Naive thymus-derived CD8-positive, alpha-beta T cell (primary cell): ENCODE measurements around the gene IRF7. TPM values are rescaled to one million over a fixed set of nuclear protein-coding genes. Genes with fewer than 3 reads are reported as not detected.

Experiments
- ATAC-seq, 2 donors: fragments of 150-1000 bp; cut with Tn5 transposase in 1 of 2; sonication (Bioruptor Pico), chemical (Tn5 transposase) in 1 of 2; 1 replicate in 1 of 2; 2 replicates in 1 of 2; pipeline ENCODE4 v1.10.0; 2021; ENCODE audit warnings: mild to moderate bottlenecking in 2 of 2, moderate library complexity in 2 of 2
- POLR2A ChIA-PET: fragments of 350-600 bp; sonication (Branson Sonifier 250); formaldehyde crosslinking; loops from one replicate; lab custom pipeline; 2021; ENCODE audit warnings: antibody characterized with exemption; lab: Charles Lee
- DNase-seq, 10 donors: peaks; one replicate each; pipeline versions ENCODE4 v3.0.0 to v3.0.0-alpha.2; 2020 to 2022
- H3K27ac Mint-ChIP-seq, 10 donors: one replicate each; pipeline ENCODE4 v1.8.0; 2020 to 2022; ENCODE audit warnings: mild to moderate bottlenecking in 10 of 10, mixed read lengths in 10 of 10, moderate library complexity in 4 of 10, inconsistent platforms in 1 of 10
- H3K27me3 Mint-ChIP-seq, 5 donors: one replicate each; pipeline ENCODE4 v1.8.0; 2021 to 2022; ENCODE audit warnings: mixed read lengths in 5 of 5
- H3K36me3 Mint-ChIP-seq, 3 donors: one replicate each; pipeline ENCODE4 v1.8.0; 2020 to 2022; ENCODE audit warnings: mixed read lengths in 3 of 3, mild to moderate bottlenecking in 2 of 3, inconsistent platforms in 1 of 3
- H3K4me1 Mint-ChIP-seq, 4 donors: one replicate each; pipeline ENCODE4 v1.8.0; 2021 to 2022; ENCODE audit warnings: mixed read lengths in 4 of 4
- H3K4me3 Mint-ChIP-seq, 10 donors: one replicate each; pipeline ENCODE4 v1.8.0; 2020 to 2022; ENCODE audit warnings: mild to moderate bottlenecking in 10 of 10, mixed read lengths in 10 of 10, moderate library complexity in 6 of 10, inconsistent platforms in 1 of 10
- H3K9me3 Mint-ChIP-seq, 9 donors: one replicate each; pipeline ENCODE4 v1.8.0; 2020 to 2022; ENCODE audit warnings: mixed read lengths in 9 of 9, mild to moderate bottlenecking in 3 of 9, inconsistent platforms in 1 of 9, moderate library complexity in 1 of 9
- polyA plus RNA-seq, 3 donors: library from polyadenylated mRNA; unstranded; fragments of 300-500 nt; fragmentation: Illumina TruSeq; gene quantifications; one replicate each; pipeline ENCODE4 v1.2.3, GENCODE V29; 2021
- total RNA-seq, 8 experiments: library from RNA in 2 of 8; stranded (reverse) in 2 of 8; gene quantifications; one replicate each; pipeline ENCODE4 v1.2.3 and lab custom pipeline; 2021 to 2026

Gene IRF7
- total and polyA plus RNA-seq, 5 experiments from 2014 or later, result 19.8 to 55.2 (median 38.6) TPM

DNA sequence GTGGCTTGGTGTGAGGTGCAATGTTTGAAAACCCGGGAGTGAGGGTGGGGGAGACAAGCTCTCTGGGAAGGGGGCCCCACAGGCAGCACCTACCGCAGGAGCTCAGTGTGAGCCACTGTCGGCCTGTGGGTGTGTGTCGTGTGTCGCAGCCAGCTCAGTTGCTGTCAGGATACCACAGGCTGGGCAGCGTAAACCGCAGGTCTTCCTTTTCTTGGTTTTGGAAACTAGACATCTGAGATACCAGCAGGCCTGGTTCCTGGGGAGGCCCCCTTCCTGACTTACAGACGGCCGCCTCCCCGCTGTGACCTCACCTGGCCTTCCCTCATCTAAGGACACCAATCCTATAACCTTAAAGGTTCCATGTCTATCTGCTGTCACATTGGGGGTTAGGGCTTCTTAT lies 19.4 kb downstream of the IRF7 start:
- H3K27me3 Mint-ChIP-seq, result no peaks in the 10 kb centered on the region
- no peaks in the 10 kb centered on the region for H3K9me3 Mint-ChIP-seq
- no peak overlapping the region for H3K4me3 Mint-ChIP-seq
- no peak for DNase-seq
- peak in 1 of 2 donors; percentile 39 for ATAC-seq
- peaks cover 0 to 17% (median 4%) of the 10 kb centered on the region in 4 donors for H3K4me1 Mint-ChIP-seq
- H3K36me3 Mint-ChIP-seq, result peaks cover 0 to 85% (median 7%) of the 10 kb centered on the region in 3 donors
- POLR2A ChIA-PET, result no interaction called here
- peak overlapping the region in 4 of 10 donors; percentile 20 to 57 (median 30) for H3K27ac Mint-ChIP-seq

DNA sequence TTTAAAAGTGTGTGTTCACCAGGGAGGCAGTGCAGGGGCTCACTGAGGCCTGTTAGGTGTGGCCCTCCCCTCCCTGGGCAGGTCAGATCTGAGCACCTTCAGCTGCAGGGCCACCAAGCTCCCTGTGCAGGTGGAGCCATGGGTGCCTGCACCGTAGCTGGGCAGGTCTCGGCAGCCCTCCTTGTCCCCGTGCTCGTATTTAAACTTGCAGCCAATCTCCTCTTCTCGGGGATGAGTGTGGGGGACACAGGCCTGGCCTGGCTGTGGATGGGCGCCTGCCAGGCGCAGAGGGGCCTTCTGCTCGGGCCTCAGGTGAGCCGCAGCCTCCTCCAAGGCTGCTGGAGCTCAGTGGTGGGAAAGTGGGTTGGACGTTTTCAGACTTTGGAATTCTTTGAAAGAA lies 20.4 kb downstream of the IRF7 start:
- H3K9me3 Mint-ChIP-seq, result no peaks in the 10 kb centered on the region
- POLR2A ChIA-PET, result no interaction called here
- no peak overlapping the region for H3K27ac Mint-ChIP-seq
- H3K4me3 Mint-ChIP-seq, result no peak overlapping the region
- H3K36me3 Mint-ChIP-seq, result peaks cover 0 to 88% (median 9%) of the 10 kb centered on the region in 3 donors
- peak in 1 of 2 donors; percentile 17 for ATAC-seq
- H3K4me1 Mint-ChIP-seq, result peaks cover 0 to 17% (median 4%) of the 10 kb centered on the region in 4 donors
- DNase-seq, result no peak
- no peaks in the 10 kb centered on the region for H3K27me3 Mint-ChIP-seq

DNA sequence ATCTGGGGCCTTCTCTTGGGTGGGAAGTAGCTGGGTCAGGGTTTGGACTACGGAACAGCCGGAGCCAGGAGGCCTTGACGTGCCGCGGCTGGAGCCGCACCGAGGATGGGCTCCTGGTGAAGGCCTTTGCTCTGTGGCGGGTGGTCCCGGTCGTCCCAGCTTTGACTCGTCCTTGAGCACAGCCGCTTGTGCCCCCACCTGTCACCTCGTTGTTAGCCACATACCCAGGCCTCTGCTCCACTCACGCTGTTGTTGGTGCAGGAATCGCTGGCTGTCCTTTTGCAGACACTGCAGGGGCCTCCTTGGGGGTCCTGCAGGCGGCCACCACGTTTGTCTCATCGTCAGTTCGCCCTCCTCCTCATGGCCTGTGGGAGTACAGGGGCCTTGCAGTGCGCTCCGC lies 22.4 kb downstream of the IRF7 start:
- POLR2A ChIA-PET, result interaction anchor here (1.3 kb wide), 1 partner anchor 16 kb away, joined by 3 read pairs; no protein-coding TSS in a partner anchor
- Mint-ChIP-seq H3K9me3 (no peaks in the 10 kb centered on the region), H3K27me3 (no peaks in the 10 kb centered on the region), H3K4me1 (peaks cover 1 to 29% (median 11%) of the 10 kb centered on the region in 4 donors), H3K36me3 (peaks cover 0 to 82% (median 10%) of the 10 kb centered on the region in 3 donors), H3K4me3 (no peak overlapping the region), H3K27ac (no peak overlapping the region)
- DNase-seq, result no peak
- no peak for ATAC-seq

GRCh38 chr11:592918-593317 lies 22.8 kb downstream of the IRF7 start:
- Mint-ChIP-seq H3K4me1 (peaks cover 6 to 33% (median 15%) of the 10 kb centered on the region in 4 donors), H3K36me3 (peaks cover 0 to 82% (median 11%) of the 10 kb centered on the region in 3 donors), H3K4me3 (no peak overlapping the region), H3K9me3 (no peaks in the 10 kb centered on the region), H3K27ac (no peak overlapping the region), H3K27me3 (no peaks in the 10 kb centered on the region)
- DNase-seq (no peak), ATAC-seq (no peak)
- POLR2A ChIA-PET, result interaction anchor here (1.3 kb wide), 1 partner anchor 16 kb away, joined by 3 read pairs; no protein-coding TSS in a partner anchor

DNA sequence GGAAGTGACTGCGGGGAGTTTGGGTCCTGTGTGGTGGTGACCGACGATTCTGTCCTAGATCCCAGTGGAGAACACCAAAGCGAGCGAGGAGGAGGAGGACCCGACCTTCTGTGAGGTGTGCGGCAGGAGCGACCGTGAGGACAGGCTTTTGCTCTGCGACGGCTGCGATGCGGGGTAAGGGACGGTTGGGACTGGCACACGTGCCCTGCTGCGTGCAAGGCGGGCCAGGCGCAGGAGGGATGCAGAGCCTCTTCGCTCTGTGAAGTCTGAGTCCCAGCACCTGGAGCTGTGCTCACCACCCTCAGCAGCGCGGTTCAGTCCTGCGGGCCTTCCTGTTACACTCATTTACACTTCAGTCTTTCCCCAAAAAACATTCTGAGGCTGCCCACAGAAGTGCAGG lies 23.2 kb downstream of the IRF7 start:
- H3K27ac Mint-ChIP-seq, result peak overlapping the region in 5 of 10 donors; percentile 37 to 59 (median 52)
- H3K9me3 Mint-ChIP-seq, result no peaks in the 10 kb centered on the region
- no peak overlapping the region for H3K4me3 Mint-ChIP-seq
- no peaks in the 10 kb centered on the region for H3K27me3 Mint-ChIP-seq
- H3K4me1 Mint-ChIP-seq, result peaks cover 10 to 38% (median 18%) of the 10 kb centered on the region in 4 donors
- ATAC-seq, result no peak
- POLR2A ChIA-PET, result interaction anchor here (1.3 kb wide), 1 partner anchor 15 kb away, joined by 3 read pairs; no protein-coding TSS in a partner anchor
- DNase-seq, result no peak
- H3K36me3 Mint-ChIP-seq, result peaks cover 0 to 84% (median 14%) of the 10 kb centered on the region in 3 donors

DNA sequence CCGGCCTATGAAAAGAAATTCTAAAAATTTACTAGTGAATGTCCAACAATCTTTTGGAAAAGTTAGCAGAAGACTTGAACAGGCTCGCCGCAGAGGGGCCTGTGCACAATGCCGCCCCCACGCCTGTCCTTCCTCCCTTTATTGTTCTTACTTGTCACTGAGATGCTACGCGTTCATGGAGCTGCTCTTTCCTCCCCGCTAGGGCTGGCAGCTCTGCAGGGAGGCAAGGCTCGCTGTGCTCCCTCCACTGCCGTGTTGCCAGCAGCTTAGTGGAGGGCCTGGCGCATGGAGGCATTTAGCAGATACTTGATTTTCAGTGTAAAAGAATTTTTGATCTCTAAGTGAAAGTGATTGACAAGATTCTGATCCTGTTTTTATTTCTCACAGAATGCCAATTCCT lies 24.8 kb downstream of the IRF7 start:
- no peak for DNase-seq
- no peak for ATAC-seq
- H3K27me3 Mint-ChIP-seq, result no peaks in the 10 kb centered on the region
- peaks cover 18 to 47% (median 28%) of the 10 kb centered on the region in 4 donors for H3K4me1 Mint-ChIP-seq
- H3K36me3 Mint-ChIP-seq, result peaks cover 0 to 78% (median 13%) of the 10 kb centered on the region in 3 donors
- POLR2A ChIA-PET, result interaction anchor here (1.0 to 1.9 kb wide), 2 partner anchors 10 to 15 kb away, joined by 4 to 9 read pairs; partner anchors contain the start of gene PHRF1
- H3K27ac Mint-ChIP-seq, result peak overlapping the region in 2 of 10 donors; percentile 18 to 43
- no peak overlapping the region for H3K4me3 Mint-ChIP-seq
- no peaks in the 10 kb centered on the region for H3K9me3 Mint-ChIP-seq

DNA sequence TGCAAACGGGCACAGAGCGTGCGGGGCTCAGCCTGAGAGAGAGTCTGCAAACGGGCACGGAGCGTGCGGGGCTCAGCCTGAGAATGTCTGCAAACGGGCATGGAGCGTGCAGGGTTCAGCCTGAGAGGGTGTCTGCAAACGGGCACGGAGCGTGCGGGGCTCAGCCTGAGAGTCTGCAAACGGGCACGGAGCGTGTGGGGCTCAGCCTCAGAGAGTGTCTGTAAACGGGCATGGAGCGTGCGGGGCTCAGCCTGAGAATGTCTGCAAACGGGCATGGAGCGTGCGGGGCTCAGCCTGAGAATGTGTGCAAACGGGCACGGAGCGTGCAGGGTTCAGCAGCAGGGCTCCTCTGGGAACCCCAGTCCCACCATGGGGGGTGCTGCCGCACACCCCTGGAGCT lies 26.0 kb downstream of the IRF7 start:
- DNase-seq (no peak), ATAC-seq (no peak)
- POLR2A ChIA-PET, result interaction anchor here (0.6 to 1.9 kb wide), 2 partner anchors 12 to 150 kb away, joined by 4 to 9 read pairs; no protein-coding TSS in a partner anchor
- no peaks in the 10 kb centered on the region for H3K9me3 Mint-ChIP-seq
- H3K36me3 Mint-ChIP-seq, result peaks cover 0 to 71% (median 13%) of the 10 kb centered on the region in 3 donors
- peak overlapping the region in 5 of 10 donors; percentile 45 to 100 (median 97) for H3K27ac Mint-ChIP-seq
- H3K4me1 Mint-ChIP-seq, result peaks cover 19 to 44% (median 28%) of the 10 kb centered on the region in 4 donors
- H3K27me3 Mint-ChIP-seq, result no peaks in the 10 kb centered on the region
- H3K4me3 Mint-ChIP-seq, result peak overlapping the region in 1 of 10 donors; percentile 67

- H3K27me3 Mint-ChIP-seq, result no peaks in the 10 kb centered on the region
- peak; percentile 35 to 88 (median 80) for DNase-seq
- peak overlapping the region; percentile 70 to 95 (median 86) for H3K4me3 Mint-ChIP-seq
- peaks cover 17 to 41% (median 27%) of the 10 kb centered on the region in 4 donors for H3K4me1 Mint-ChIP-seq
- POLR2A ChIA-PET, result interaction anchor here (0.5 to 3.3 kb wide), 14 partner anchors 11 to 231 kb away, joined by 3 to 48 read pairs (median 4); partner anchors contain the start of genes DEAF1, IRF7, LMNTD2 and PHRF1
- ATAC-seq, result peak; percentile 95 to 98
- H3K36me3 Mint-ChIP-seq, result peaks cover 0 to 67% (median 13%) of the 10 kb centered on the region in 3 donors
- peak overlapping the region; percentile 97 to 100 (median 100) for H3K27ac Mint-ChIP-seq
- H3K9me3 Mint-ChIP-seq, result no peaks in the 10 kb centered on the region
These were observed 27.8 kb downstream of the IRF7 start for GRCh38 chr11:587978-588380.

DNA sequence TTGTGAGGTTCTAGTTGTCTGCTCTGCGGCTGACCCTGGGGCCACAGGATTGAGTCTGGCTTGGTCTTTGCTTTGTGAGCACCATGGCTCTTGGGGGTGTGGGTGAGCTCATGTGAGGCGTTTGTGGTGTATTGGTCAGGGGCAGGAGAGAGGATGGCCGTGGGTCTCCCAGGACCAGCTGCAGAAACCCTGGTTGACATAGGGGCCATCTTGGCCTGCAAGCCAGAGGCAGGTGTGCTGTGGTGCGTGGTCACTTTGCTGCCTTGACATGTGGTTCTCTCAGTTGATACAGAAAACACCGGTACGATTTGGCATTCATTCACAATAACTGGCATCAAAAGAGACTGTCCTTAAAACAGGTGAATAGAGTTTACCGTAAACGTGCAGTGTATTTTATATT lies 28.2 kb downstream of the IRF7 start:
- no peaks in the 10 kb centered on the region for H3K27me3 Mint-ChIP-seq
- no peaks in the 10 kb centered on the region for H3K9me3 Mint-ChIP-seq
- H3K36me3 Mint-ChIP-seq, result peaks cover 0 to 66% (median 13%) of the 10 kb centered on the region in 3 donors
- DNase-seq (no peak), ATAC-seq (peak in 1 of 2 donors; percentile 18)
- peaks cover 16 to 41% (median 27%) of the 10 kb centered on the region in 4 donors for H3K4me1 Mint-ChIP-seq
- peak overlapping the region in 9 of 10 donors; percentile 70 to 95 (median 87) for H3K4me3 Mint-ChIP-seq
- POLR2A ChIA-PET, result interaction anchor here (0.5 to 3.3 kb wide), 12 partner anchors 11 to 139 kb away, joined by 3 to 48 read pairs (median 6); partner anchors contain the start of genes DEAF1, IRF7, LMNTD2 and PHRF1
- peak overlapping the region; percentile 97 to 100 (median 100) for H3K27ac Mint-ChIP-seq

- no peak for DNase-seq
- Mint-ChIP-seq H3K9me3 (no peaks in the 10 kb centered on the region), H3K27me3 (no peaks in the 10 kb centered on the region), H3K27ac (peak overlapping the region; percentile 97 to 100 (median 100)), H3K4me1 (peaks cover 17 to 42% (median 31%) of the 10 kb centered on the region in 4 donors), H3K4me3 (peak overlapping the region in 4 of 10 donors; percentile 12 to 70 (median 22)), H3K36me3 (peaks cover 0 to 67% (median 13%) of the 10 kb centered on the region in 3 donors)
- POLR2A ChIA-PET, result interaction anchor here (1.1 to 3.3 kb wide), 4 partner anchors 10 to 109 kb away, joined by 3 to 48 read pairs (median 10); partner anchors contain the start of genes DEAF1, PHRF1 and TMEM80
- no peak for ATAC-seq
These were observed 29.1 kb downstream of the IRF7 start for GRCh38 chr11:586376-587316.

DNA sequence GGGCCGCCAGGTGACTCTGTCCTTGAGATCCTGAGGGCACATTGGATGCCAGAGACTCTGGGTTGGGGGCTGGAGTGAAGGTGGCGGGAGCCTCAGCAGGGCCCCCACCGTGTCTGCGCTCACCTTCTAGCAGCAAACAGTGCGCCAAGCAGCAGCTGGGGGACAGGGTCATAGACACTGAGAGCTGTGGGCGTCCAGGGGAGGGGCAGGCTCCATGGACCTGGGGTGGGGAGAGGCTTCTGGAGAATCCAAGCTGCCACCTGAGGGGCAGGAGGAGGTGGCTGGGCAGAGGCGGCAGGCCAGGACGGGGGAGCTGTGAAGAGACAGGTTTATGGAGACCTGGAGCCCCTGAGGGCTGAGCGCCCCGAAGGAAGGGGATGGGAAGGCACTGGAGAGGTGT lies 31.5 kb downstream of the IRF7 start:
- Mint-ChIP-seq H3K4me3 (no peak overlapping the region), H3K27ac (peak overlapping the region in 6 of 10 donors; percentile 4 to 67 (median 45)), H3K9me3 (no peaks in the 10 kb centered on the region), H3K4me1 (peaks cover 26 to 59% (median 45%) of the 10 kb centered on the region in 4 donors), H3K36me3 (peaks cover 0 to 52% (median 8%) of the 10 kb centered on the region in 3 donors), H3K27me3 (no peaks in the 10 kb centered on the region)
- DNase-seq (no peak), ATAC-seq (no peak)
- POLR2A ChIA-PET, result interaction anchor here (0.7 to 1.3 kb wide), 2 partner anchors 8 to 24 kb away, joined by 7 to 9 read pairs; partner anchors contain the start of gene PHRF1

GRCh38 chr11:581752-582151 lies 34.0 kb downstream of the IRF7 start:
- DNase-seq, result no peak
- POLR2A ChIA-PET, result interaction anchor here (0.9 to 1.4 kb wide), 2 partner anchors 13 to 46 kb away, joined by 3 to 4 read pairs; partner anchors contain the start of gene HRAS
- H3K36me3 Mint-ChIP-seq, result peaks cover 0 to 38% (median 2%) of the 10 kb centered on the region in 3 donors
- peaks cover 21 to 56% (median 50%) of the 10 kb centered on the region in 4 donors for H3K4me1 Mint-ChIP-seq
- no peak for ATAC-seq
- no peaks in the 10 kb centered on the region for H3K9me3 Mint-ChIP-seq
- H3K4me3 Mint-ChIP-seq, result no peak overlapping the region
- peak overlapping the region in 1 of 10 donors; percentile 78 for H3K27ac Mint-ChIP-seq
- H3K27me3 Mint-ChIP-seq, result no peaks in the 10 kb centered on the region
